DMS 273 (cell line): Measurements from ENCODE around the gene KCNJ16.

ENCODE experiments used
- DNase-seq: peaks from one replicate; lab custom pipeline; 2025; ENCODE audit not compliant: unreplicated experiment; lab: John Stamatoyannopoulos, UW

KCNJ16 gene

GRCh38 chr17:70067134-70067533, 7.9 kb upstream of the KCNJ16 start:
- DNase-seq: no peak

- DNase-seq: no peak
These were observed 4.6 kb upstream of the KCNJ16 start for GRCh38 chr17:70070305-70071027.

GRCh38 chr17:70071127-70071526, 3.9 kb upstream of the KCNJ16 start:
- DNase-seq: no peak

GRCh38 chr17:70071620-70072019, 3.4 kb upstream of the KCNJ16 start:
- DNase-seq: no peak

- DNase-seq: no peak
These were observed 2.3 kb upstream of the KCNJ16 start for GRCh38 chr17:70072546-70073309.

- no peak for DNase-seq
These were observed 1.7 kb upstream of the KCNJ16 start for GRCh38 chr17:70073310-70073709.

- DNase-seq: no peak
These were observed 1.2 kb upstream of the KCNJ16 start for GRCh38 chr17:70073799-70074198.

GRCh38 chr17:70074236-70074830, 692 bp upstream of the KCNJ16 start:
- DNase-seq: no peak

GRCh38 chr17:70076189-70076588, 1.2 kb downstream of the KCNJ16 start:
- no peak for DNase-seq

GRCh38 chr17:70076831-70077230, 1.8 kb downstream of the KCNJ16 start:
- no peak for DNase-seq

GRCh38 chr17:70078549-70078948, 3.5 kb downstream of the KCNJ16 start:
- DNase-seq: no peak

GRCh38 chr17:70078994-70079531, 4.0 kb downstream of the KCNJ16 start:
- no peak for DNase-seq

GRCh38 chr17:70080541-70081347, 5.7 kb downstream of the KCNJ16 start:
- DNase-seq: no peak

- DNase-seq: no peak
These were observed 6.9 kb downstream of the KCNJ16 start for GRCh38 chr17:70081885-70082284.

GRCh38 chr17:70084476-70084875, 9.5 kb downstream of the KCNJ16 start:
- DNase-seq: no peak

GRCh38 chr17:70086516-70086915, 11.5 kb downstream of the KCNJ16 start:
- DNase-seq: no peak

- DNase-seq: peak; percentile 34
These were observed 14.6 kb downstream of the KCNJ16 start for GRCh38 chr17:70089513-70090148.

- DNase-seq: no peak
These were observed 16.1 kb downstream of the KCNJ16 start for GRCh38 chr17:70091005-70091568.

- no peak for DNase-seq
These were observed 16.7 kb downstream of the KCNJ16 start for GRCh38 chr17:70091696-70092095.

- no peak for DNase-seq
These were observed 18.1 kb downstream of the KCNJ16 start for GRCh38 chr17:70093163-70093562.
